Islet precursor cell (in vitro differentiated cells): ENCODE results near the gene PRR20D.
"Not testable (repeated sequence)": the region's sequence is repeated elsewhere in the genome, so short reads cannot be mapped to it uniquely, and the experiment has no call there.

ENCODE experiments used
- DNase-seq: peaks from one replicate; pipeline ENCODE4 v3.0.0-alpha.2; 2018

The PRR20D gene

DNA sequence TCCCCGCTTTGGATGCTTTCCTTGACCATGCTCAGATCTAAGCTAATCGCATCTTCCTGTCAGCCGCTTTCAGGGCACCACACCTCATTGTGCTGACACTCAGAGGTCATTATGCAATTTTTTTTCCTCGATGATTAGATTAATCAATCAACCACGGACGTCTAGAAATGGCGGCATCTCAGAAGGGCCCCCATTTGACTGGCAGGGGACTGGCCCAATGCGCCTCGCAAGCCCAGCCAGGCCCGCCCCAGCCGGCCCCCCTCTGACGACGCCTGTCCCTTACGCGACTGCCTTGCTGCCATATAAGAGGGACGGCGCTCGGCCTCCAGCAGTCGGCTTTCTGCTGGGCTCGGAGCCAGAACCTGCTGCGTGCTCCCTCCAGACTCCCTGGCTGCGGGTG lies at the start of gene PRR20D:
Gene PRR20D (plus strand): TSS at position 301 of the 400 bp plus-strand sequence. CDS start 387 bp downstream, outside the sequence.
- DNase-seq = not testable (repeated sequence)

DNA sequence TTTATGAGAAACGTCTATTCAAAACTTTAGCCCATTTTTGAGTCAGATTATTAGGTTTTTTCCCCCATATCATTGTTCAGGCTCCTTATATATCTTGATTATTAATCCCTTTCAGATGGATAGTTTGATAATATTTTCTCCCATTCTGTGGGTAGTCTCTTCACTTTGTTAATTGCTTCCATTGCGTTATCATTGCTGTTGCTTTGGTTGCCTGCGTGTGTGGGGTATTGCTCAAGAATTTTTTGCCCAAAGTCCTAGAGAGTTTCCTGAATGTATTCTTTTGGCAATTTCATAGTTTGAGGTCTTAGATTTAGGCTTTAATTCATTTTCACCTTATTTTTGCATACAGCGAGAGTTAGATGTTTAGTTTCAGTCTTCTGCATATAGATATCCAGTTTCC lies 45.5 kb upstream of the PRR20D start:
- no peak for DNase-seq

DNA sequence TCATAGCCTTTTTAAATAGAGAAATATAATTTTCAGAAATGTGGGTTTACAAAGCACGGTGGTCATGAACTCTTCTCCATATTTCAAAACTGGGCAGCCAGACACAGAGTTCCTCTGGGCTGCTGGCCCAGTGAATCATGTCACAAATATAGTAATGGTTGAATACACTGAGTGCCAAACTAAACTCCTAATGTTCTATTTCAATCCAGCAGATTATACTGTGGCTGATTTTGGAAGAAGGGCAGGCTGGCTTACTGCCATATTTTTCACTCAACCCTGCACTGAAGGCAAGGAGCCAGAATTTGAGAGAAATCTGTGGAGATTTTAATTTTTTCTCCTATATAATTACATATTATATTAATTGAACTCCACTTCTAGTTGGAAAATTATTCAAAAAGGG lies 36.8 kb upstream of the PRR20D start:
- no peak for DNase-seq

DNA sequence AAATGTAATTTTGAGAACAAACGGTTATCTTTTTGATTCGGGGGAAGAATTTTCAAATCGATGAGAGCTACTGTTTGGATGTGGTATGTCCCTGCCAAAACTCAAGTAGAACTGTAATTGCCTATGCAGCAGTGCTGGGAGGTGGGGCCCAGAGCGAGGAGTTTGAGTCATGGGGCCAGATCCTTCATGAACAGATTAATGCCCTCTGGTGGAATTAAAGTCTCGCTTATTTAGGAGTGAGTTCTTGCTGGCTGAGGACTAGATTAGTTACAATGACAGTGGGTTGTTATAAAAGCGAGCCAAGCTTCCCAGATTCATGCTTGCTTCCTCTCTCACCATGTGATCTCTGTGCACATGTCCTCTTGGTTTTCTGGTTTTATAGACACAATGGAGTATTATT lies 31.5 kb upstream of the PRR20D start:
- no peak for DNase-seq

DNA sequence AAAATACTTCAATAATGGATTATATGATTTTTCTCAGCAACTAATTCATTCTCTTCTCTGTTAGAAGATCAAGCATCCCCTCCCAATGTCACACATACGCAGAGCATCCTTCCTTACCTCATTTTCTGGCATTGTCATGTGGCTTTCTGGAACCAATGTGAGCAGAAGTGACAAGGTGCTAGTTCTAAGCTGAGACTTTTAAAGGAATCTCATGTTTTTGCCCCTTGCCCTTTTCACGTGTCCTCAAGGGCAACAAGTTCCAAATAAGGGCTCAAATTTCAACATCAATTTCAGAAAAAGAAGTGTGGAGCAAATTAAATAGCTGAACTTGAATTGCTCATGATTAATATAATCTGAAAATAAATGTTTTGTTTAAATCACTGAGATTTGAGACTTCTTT lies 24.3 kb upstream of the PRR20D start:
- DNase-seq = no peak

DNA sequence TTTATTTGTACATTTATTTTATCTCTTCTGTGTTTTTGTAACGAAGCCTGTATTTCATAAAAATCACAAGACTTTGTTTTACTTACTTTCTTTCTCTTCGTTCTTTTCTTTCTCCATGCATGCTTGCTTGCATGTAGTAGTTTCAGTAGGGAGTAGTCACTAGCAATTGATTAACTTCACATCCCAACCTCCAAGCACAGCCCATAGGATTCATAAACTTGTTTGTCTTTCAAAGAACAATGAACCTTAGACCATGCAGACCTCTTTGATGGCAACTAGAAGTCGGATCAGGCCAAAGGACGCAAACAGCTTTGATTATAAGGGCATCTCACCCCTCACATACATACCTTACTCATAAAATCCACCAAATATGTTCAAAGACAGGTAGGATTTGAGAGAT lies 22.8 kb upstream of the PRR20D start:
- DNase-seq = no peak

DNA sequence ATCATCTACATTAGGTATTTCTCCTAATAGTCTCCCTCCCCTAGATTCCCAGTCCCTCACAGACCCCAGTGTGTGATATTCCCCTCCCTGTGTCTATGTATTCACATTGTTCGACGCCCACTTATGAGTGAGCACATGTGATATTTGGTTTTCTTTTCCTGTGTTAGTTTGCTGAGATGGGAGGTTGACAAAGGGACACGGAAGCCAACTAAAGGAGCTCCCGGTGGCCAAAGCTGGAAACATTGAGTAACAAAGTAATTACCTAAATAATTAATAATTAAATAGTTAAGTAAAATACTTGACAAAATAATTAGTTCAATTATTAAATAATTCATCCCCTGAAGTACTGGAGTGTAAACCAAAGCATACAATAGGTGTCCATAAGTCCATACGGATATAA lies 21.4 kb upstream of the PRR20D start:
- DNase-seq = no peak

DNA sequence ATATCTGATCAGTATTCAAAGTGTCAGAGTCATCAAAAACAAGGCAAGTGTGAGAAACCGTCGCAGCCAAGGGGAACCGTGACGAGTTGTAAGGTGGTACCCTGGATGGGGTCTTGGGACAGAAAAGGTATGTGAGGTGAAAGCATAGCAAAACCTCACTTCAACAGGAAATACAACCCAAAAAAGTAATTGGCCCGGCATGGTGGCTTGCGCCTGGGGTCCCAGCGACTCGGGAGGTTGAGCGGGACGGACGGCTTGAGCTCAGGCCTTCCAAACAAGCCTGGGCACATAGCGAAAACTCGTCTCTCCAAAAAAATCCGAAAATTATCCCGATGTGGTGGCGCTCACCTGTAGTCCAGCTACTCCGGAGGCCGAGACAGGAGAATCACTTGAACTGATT lies 20.7 kb upstream of the PRR20D start:
- not testable (repeated sequence) for DNase-seq

DNA sequence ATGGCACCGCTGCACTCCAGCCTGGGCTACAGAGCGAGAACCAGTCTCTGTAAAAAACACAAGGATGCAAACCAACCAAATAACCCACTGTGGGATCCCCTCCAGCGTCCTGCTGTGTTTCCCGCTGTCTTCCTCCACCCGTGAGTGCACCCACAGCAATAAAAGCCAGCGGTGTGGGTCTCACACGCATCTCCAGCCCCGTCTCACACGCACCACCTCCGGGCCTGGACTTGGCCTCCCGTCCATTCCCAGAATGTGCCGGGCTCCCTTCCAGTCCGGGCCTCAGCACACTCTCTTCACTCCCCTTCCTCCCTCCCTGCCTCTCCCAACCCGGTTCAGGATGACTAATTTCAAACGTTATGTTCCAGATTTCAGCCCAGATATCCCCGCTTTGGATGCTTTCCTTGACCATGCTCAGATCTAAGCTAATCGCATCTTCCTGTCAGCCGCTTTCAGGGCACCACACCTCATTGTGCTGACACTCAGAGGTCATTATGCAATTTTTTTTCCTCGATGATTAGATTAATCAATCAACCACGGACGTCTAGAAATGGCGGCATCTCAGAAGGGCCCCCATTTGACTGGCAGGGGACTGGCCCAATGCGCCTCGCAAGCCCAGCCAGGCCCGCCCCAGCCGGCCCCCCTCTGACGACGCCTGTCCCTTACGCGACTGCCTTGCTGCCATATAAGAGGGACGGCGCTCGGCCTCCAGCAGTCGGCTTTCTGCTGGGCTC lies 20.0 kb upstream of the PRR20D start, which contains the start of gene PRR20A:
Gene PRR20A (plus strand): TSS at position 684 of the 734 bp plus-strand sequence. CDS start 387 bp downstream, outside the sequence.
- not testable (repeated sequence) for DNase-seq

DNA sequence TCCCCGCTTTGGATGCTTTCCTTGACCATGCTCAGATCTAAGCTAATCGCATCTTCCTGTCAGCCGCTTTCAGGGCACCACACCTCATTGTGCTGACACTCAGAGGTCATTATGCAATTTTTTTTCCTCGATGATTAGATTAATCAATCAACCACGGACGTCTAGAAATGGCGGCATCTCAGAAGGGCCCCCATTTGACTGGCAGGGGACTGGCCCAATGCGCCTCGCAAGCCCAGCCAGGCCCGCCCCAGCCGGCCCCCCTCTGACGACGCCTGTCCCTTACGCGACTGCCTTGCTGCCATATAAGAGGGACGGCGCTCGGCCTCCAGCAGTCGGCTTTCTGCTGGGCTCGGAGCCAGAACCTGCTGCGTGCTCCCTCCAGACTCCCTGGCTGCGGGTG lies 13.2 kb upstream of the PRR20D start, which contains the start of gene PRR20B:
Gene PRR20B (plus strand): TSS at position 301 of the 400 bp plus-strand sequence. CDS start 387 bp downstream, outside the sequence.
- not testable (repeated sequence) for DNase-seq

DNA sequence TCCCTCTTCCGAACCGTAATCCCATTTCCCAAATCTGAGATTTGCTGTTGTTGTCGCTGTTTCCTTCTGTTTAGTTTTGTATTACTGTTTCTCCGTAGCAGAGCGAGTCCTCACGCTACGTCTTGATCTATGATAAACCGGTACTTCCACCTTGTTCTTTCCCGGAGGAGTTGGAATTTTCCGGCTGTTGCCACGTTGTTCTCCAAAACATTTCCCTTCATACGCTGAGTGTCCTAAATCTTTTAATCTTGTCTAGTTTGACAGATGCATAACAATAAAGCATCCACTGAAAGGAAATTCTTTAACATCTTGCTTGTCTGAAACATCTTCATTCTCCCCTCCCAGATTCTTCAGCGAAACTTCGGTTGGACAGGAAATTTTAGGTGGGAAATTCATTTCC lies 12.3 kb upstream of the PRR20D start:
- DNase-seq = not testable (repeated sequence)

DNA sequence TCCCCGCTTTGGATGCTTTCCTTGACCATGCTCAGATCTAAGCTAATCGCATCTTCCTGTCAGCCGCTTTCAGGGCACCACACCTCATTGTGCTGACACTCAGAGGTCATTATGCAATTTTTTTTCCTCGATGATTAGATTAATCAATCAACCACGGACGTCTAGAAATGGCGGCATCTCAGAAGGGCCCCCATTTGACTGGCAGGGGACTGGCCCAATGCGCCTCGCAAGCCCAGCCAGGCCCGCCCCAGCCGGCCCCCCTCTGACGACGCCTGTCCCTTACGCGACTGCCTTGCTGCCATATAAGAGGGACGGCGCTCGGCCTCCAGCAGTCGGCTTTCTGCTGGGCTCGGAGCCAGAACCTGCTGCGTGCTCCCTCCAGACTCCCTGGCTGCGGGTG lies 6.7 kb upstream of the PRR20D start, which contains the start of gene PRR20C:
Gene PRR20C (plus strand): TSS at position 301 of the 400 bp plus-strand sequence. CDS start 387 bp downstream, outside the sequence.
- not testable (repeated sequence) for DNase-seq

DNA sequence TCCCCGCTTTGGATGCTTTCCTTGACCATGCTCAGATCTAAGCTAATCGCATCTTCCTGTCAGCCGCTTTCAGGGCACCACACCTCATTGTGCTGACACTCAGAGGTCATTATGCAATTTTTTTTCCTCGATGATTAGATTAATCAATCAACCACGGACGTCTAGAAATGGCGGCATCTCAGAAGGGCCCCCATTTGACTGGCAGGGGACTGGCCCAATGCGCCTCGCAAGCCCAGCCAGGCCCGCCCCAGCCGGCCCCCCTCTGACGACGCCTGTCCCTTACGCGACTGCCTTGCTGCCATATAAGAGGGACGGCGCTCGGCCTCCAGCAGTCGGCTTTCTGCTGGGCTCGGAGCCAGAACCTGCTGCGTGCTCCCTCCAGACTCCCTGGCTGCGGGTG lies 6.5 kb downstream of the PRR20D start, which contains the start of gene PRR20E:
Gene PRR20E (plus strand): TSS at position 301 of the 400 bp plus-strand sequence. CDS start 387 bp downstream, outside the sequence.
- DNase-seq = not testable (repeated sequence)

DNA sequence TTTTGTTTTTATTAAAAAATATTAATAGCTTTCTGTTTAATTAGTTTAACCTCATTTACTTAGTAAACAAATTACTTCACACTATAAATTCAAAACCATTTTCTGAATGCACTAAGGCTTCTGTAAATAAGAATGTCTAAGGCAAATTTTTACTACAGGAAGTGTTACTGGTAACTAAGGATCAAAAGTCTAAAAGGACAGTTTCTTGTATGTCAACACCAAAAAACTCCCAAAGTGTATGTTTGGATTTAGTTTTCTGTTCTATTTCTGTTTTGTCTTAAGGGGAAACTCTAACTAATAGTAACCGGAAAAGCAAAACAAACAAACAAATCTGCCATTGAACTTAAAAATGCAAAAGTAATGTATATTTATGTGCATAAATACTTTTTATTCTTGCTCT lies 31.2 kb downstream of the PRR20D start:
- DNase-seq = no peak

DNA sequence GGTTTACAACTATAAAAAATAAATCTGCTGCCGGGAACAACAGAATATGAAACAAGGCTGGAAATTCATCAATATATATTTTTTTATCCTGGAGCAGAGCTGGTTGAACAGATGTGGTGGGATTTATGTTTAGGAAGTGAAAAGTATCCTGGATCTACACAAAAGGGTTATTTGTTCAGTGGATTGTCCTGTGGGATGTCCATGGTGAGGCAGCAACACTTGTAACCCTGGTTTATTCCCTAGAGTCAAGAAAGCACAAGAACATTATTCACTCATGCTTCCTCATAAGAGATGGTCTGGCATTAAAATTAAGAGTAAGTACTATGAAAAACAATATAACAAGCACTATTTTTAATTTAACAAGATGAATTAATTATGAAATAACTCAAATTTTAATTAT lies 52.6 kb downstream of the PRR20D start:
- DNase-seq = no peak
